GM21529 (cell line): Measurements from ENCODE around the gene SNX6.
"Not testable (repeated sequence)": the region's sequence is repeated elsewhere in the genome, so short reads cannot be mapped to it uniquely, and the experiment has no call there.

Experiments used
- ATAC-seq: cut with Tn5 transposase; IDR thresholded peaks from one replicate; pipeline ENCODE4 v1.9.1; 2021; ENCODE audit not compliant: unreplicated experiment

SNX6 gene

GRCh38 chr14:34569750-34570149 is 60.2 kb downstream of the SNX6 start:
- no peak for ATAC-seq

DNA sequence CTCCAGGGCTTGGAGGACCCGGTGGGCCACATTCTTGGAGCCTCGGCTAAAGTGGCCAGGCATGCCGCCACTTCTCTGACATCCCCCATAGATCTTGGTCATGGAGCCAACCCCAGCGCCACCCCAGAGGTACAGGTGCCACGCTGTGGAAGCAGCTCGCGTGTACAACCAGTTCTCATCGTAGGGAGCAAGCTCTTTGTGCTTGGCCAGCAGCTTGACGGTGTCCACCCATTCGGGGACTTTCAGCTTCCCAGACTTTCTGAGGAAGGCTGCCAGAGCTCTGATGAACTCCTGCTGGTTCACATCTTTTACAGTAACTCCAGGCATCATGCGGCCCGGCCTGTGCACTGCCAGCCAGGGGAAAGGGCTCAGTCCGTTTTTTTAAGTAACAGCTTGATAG is 61.1 kb downstream of the SNX6 start:
- no peak for ATAC-seq

DNA sequence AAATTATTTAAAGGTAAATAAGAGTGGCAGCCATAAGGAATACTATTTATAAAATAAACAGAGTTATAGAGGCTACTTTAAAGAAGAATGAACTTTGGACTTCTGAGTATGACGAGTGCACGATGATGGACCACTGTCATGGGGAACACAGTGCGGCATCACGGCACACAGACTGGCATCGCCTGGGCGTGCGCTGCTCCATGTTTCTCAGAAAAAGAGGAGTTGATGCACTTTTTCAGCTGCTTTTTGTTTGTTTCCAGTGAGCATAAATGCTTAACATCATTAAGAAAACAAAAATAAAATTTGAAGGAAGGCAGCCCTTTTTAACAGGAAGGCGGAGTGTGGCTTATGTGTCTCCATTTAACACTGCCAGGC is 67.2 kb downstream of the SNX6 start:
- no peak for ATAC-seq

DNA sequence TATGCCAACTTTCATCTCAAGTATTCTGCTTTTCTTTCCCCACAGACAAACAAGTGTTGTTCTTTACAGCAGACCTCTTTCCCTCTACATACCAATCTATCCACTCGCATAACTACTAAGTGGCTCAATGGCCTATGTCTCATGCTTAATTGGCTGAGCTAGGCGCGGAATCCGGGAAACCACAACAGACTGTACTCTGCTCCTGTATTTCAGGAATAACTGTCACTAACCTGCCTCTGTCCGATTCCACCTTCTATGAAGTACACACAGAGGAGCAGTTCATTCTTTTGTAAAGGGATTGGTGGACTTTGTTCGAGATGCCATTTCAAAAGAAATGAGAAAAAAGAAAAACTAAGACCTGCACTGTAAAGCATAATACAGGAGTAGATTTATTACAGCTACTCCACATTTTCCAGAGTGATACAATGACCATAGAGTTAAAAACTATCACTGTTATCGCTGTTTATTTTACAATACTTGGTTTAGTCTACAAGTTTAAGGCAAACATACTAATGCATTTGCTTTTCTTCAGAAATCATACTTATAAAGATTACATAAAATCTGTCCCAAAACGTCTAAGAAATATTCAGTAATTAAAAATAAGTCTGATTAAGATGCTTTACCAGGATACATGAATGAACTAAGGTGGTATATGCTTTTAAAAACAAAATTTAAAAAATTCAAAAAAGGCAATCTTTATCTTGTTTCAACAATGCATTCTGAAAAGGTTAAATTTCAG is 67.7 kb downstream of the SNX6 start:
- ATAC-seq: not testable (repeated sequence)

- peak; percentile 58 for ATAC-seq
These were observed 73.5 kb downstream of the SNX6 start for GRCh38 chr14:34556498-34556829.

GRCh38 chr14:34555583-34556497 is 74.1 kb downstream of the SNX6 start:
- ATAC-seq: peak; percentile 74

DNA sequence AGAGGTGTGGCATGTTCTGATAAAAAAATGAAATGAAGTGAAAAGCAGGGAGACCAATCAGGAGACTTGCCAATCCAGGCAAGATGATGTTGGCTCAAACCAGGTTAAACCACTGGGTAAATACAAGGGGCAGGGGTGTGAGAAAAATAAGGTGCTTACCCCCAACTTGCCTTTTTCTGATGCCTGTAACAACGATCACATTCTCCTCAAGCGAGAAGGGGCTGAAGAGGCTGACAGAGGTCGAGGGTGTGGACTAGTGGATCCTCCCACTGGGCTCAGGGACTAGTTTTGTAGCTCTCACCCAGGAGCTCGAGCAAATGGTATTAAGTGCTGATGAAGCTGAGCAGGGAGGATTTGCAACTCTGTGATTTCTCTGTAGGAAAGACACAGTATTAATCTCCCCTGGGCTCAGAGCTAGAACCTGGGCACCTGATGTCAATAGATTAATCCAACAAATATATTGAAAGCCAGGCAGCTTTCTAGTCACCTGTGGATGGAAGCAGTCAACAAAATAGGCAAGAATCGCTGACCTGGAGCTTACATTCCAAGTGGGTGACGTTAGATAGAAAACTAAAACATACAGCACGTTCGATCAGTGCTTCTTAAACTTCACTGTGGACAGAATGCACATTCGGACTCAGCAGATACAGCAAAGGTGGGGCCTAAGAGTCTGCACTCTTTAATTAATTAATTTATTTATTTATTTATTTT is 75.3 kb downstream of the SNX6 start:
- no peak for ATAC-seq

DNA sequence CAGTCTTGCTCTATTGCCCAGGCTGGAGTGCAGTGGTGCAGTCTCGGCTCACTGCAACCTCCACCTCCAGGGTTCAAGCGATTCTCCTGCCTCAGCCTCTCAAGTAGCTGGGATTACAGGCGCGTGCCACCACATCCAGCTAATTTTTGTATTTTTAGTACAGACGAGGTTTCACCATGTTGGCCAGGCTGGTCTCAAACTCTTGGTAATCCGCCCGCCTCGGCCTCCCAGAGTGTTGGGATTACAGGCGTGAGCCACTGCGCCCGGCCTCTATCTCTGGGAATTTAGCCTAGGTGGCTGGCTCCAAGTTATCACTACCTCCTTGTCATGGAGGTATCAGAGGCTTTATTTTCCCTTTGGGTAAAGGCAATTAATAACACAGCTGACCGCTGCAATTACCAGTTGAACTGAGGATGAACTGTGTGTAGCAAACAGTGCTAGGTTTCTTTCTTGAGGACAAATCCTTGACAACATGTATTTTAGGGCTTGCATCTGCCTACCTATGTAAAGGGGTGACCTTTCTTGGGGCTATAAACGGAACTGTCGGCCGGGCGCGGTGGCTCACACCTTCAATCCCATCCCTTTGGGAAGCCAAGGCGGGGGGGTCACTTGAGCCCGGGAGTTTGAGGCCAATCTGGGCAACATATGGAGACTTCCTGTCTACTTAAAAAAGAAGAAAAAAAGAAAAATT is 80.5 kb downstream of the SNX6 start:
- not testable (repeated sequence) for ATAC-seq

DNA sequence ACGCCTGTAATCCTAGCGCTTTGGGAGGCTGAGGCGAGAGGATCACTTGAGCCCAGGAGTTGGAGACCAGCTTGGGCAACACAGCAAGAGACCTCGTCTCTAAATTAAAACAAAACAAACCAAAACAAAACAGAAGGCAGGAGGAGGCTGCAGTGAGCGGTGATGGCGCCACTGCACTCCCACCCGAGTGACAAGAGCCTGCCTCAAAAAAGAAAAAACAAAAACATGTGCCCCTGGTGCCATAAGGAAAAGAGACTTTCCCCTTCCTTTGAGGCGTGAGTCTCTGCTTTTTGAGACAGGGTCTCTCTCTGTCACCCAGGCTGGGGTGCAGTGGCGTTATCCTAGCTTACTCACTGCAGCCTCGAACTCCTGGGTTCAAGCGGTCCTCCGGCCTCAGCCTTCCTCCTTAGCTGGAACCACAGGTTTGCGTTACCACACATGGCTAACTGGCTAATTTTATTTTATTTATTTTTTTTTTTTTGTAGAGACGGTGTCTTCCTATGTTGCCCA is 81.4 kb downstream of the SNX6 start:
- no peak for ATAC-seq

- peak; percentile 23 for ATAC-seq
These were observed 82.8 kb downstream of the SNX6 start for GRCh38 chr14:34547136-34547520.

DNA sequence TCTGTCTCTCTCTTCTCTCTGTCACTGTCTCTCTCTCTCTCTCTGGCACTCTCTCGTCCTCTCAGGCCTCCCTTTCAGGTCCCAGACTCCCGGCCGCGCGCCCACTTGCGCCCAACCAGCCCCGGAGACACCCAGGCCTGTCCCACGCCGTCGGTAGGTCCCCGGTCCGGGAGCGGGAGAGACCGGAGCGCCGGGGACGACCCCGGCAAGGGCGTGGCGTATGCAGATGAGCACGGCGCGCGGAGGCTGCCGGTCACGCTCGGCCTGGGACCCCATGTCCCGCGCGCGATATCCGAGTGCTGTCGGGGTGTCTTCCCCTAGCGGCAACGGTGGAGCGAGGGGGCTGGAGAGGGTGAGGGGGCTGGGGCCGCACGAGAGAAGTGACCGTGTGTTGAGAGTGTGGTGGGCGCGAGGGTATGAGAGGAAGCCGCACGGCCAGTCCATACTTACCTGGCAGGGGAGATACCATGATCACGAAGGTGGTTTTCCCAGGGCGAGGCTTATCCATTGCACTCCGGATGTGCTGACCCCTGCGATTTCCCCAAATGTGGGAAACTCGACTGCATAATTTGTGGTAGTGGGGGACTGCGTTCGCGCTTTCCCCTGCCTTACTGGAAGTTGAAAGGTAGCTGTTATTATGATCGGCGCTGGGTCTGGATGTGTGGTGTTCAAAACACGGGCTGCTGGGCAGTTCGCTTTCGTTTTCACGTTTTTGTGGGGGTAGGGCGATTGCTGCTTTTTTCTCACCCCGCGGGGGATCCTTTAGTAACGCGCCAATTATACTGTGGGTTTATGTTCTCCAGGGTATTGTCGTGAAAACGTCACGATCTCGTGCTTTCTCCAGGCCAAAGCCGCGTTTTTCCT is 83.4 kb downstream of the SNX6 start:
- ATAC-seq: peak; percentile 72

- not testable (repeated sequence) for ATAC-seq
These were observed 89.5 kb downstream of the SNX6 start for GRCh38 chr14:34540181-34541059.

DNA sequence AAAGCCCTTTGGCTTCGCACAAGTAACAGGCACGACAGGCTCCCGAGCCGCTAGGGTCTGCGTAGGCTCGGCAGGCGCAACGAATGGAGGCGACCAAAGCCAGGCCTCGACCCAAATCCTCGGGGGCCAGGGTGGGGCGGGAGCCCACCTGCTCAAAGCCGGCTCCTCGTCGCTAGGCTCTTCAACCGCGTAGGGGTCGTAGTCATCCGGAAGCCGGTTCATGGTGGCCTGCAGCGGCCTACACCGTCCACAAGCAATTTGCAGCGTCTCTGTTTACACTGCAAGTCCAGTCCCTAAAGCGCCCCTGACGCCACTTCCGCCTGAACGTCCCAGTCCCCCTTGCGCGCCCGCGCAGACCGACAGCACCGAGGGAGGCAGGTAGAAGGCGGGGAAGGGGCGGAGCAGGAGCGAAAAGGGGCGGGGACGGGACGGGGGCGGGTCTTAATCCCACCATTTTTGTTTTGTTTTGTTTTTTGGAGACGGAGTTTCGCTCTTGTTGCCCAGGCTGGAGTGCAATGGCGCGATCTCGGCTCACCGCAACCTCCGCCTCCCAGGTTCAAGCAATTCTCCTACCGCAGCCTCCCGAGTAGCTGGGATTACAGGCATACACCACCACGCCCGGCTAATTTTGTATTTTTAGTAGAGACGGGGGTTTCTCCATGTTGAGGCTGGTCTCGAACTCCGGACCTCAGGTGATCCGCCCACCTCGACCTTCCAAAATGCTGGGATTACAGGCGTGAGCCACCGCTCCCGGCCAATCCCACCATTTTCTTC is 90.4 kb downstream of the SNX6 start, which contains the start of gene EAPP:
EAPP (minus strand) TSS at position 295 of the 774 bp plus-strand sequence; CDS start at position 222, 73 bp downstream.
- peak; percentile 100 for ATAC-seq

- ATAC-seq: no peak
These were observed 91.0 kb downstream of the SNX6 start for GRCh38 chr14:34538871-34539406.

DNA sequence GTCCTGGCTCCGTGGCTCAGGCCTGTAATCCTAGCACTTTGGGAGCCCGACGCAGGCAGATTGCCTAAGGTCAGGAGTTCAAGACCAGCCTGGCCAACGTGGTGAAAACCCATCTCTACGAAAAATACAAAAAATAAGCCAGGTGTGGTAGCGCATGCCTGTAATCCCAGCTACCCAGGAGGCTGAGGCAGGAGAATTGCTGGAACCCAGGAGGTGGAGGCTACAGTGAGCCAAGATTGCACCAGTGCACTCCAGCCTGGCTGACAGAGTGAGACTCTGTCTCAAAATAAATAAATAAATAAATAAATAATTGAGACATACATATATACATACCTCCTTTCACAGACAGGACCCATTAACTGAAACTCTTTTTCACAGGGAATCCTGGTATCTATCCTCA is 91.9 kb downstream of the SNX6 start:
- ATAC-seq: not testable (repeated sequence)

DNA sequence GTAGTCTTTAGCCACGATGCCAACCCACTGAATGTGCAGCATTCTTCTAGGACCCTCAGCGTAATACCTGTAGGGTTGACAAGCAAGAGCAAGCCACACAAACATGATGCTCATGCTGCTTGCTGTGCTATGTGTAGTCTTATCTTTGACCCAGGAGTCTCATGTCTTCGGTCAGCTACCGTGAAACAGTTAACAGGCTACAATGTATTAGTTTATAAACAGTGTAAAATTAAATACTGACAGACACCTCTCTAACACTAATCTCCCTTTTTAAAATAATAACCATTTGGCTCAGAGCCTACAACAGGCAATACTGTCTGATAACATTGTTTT is 92.3 kb downstream of the SNX6 start:
- no peak for ATAC-seq

DNA sequence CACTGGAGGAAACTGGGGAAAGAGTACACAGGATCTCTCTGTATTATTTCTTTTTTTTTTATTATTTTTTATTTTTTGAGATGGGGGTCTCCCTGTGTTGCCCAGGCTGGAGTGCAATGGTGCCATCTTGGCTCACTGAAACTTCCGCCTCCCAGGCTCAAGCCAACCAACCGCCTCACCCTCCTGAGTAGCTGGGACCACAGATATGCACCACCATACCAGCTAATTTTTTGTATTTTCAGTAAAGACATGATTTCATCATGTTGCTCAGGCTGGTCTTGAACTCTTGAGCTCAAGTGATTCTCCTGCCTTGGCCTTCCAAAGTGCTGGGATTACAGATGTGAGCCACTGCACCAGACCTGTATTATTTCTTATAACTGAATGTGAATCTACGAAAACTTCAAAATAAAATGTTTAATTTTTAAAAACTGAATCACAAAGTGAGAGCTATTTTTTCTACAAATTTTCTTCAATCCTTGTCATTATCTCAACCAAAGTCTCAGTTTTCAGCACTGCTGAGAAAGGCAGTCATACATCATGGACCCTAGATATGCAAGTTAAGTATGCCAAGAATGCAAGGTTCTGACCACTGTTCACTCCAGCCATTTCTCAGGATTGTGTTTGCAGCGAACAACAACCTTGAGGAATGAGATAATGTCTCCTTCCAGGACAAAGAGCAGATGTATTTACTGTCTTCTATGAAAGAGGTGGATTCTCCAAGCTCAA is 92.8 kb downstream of the SNX6 start:
- ATAC-seq: no peak
